ENCODE measurements around the gene RANBP1. TPM values are rescaled to one million over a fixed set of nuclear protein-coding genes. Genes with fewer than 3 reads are reported as not detected.

Gene RANBP1
- total and polyA plus RNA-seq, 9 of the 15 experiments (the other 6 are each of a cell fraction or from before 2014, with no cell fraction given) = 162 to 2,891 (median 1,289) TPM

- no peak for TF ChIP-seq NKRF (IDR thresholded peaks at IDR 0.05; ENCODE audit: borderline replicate concordance)
- no peak for TF ChIP-seq EGR1 (conservative IDR thresholded peaks at IDR 0.05)
- TF ChIP-seq ZNF253 (CRISPR knock-in tag; conservative IDR thresholded peaks at IDR 0.05) = peak; percentile 80; the same call in 1 of the 2 replicates
- TF ChIP-seq ZNF124 (CRISPR knock-in tag; IDR thresholded peaks at IDR 0.05) = no peak
- no peak for TF ChIP-seq NR2C1 (IDR thresholded peaks at IDR 0.05)
- no peak for TF ChIP-seq NR2C1 (tag; IDR thresholded peaks at IDR 0.05)
- peak; percentile 88 for TF ChIP-seq MEF2D (tag; conservative IDR thresholded peaks at IDR 0.05; ENCODE audit: low read depth)
- peak; percentile 89 for TF ChIP-seq CHD2 (IDR thresholded peaks at IDR 0.05; ENCODE audit: low read depth, low read length)
- TF ChIP-seq ESRRA (IDR thresholded peaks at IDR 0.05; ENCODE audit: borderline replicate concordance, low read depth) = no peak
- TF ChIP-seq CREB1 (IDR thresholded peaks at IDR 0.05) = no peak
- TF ChIP-seq CREB1 (CRISPR knock-in tag; IDR thresholded peaks at IDR 0.05) = no peak
- TF ChIP-seq E2F3 (CRISPR knock-in tag; IDR thresholded peaks at IDR 0.05) = peak; percentile 100
- TF ChIP-seq, protein P1, sequence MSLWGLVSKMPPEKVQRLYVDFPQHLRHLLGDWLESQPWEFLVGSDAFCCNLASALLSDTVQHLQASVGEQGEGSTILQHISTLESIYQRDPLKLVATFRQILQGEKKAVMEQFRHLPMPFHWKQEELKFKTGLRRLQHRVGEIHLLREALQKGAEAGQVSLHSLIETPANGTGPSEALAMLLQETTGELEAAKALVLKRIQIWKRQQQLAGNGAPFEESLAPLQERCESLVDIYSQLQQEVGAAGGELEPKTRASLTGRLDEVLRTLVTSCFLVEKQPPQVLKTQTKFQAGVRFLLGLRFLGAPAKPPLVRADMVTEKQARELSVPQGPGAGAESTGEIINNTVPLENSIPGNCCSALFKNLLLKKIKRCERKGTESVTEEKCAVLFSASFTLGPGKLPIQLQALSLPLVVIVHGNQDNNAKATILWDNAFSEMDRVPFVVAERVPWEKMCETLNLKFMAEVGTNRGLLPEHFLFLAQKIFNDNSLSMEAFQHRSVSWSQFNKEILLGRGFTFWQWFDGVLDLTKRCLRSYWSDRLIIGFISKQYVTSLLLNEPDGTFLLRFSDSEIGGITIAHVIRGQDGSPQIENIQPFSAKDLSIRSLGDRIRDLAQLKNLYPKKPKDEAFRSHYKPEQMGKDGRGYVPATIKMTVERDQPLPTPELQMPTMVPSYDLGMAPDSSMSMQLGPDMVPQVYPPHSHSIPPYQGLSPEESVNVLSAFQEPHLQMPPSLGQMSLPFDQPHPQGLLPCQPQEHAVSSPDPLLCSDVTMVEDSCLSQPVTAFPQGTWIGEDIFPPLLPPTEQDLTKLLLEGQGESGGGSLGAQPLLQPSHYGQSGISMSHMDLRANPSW (CRISPR knock-in tag; IDR thresholded peaks at IDR 0.05) = peak; percentile 98
- TF ChIP-seq PURB (CRISPR knock-in tag; IDR thresholded peaks at IDR 0.05; ENCODE audit: low read depth) = no peak
- TF ChIP-seq CXXC5 (CRISPR knock-in tag; IDR thresholded peaks at IDR 0.05) = peak; percentile 100
- no peak for TF ChIP-seq CTCFL (IDR thresholded peaks at IDR 0.05; ENCODE audit: borderline replicate concordance, insufficient read depth, low read depth, low read length, poor library complexity, severe bottlenecking)
- no peak for TF ChIP-seq ZBTB1 (CRISPR knock-in tag; IDR thresholded peaks at IDR 0.05; ENCODE audit: borderline replicate concordance, low read depth)
- TF ChIP-seq EP400 (IDR thresholded peaks at IDR 0.05) = no peak
- no peak for TF ChIP-seq DPF2 (IDR thresholded peaks at IDR 0.05)
- TF ChIP-seq ZNF449 (CRISPR knock-in tag; IDR thresholded peaks at IDR 0.05) = no peak; the same call in 1 of the 2 replicates
- TF ChIP-seq ZKSCAN3 (CRISPR knock-in tag; IDR thresholded peaks at IDR 0.05) = no peak
- TF ChIP-seq NEUROD1 (IDR thresholded peaks at IDR 0.05; ENCODE audit: borderline replicate concordance, low read depth, low read length, partially characterized antibody) = peak; percentile 95
These were observed 36.0 kb upstream of the RANBP1 start, which contains the start of gene DGCR8 (continued) for GRCh38 chr22:20079745-20080444.

All from K562 (cell line).